Neural cell (in vitro differentiated cells): Measurements from ENCODE around the gene INPP4B. TPM values are rescaled to one million over a fixed set of nuclear protein-coding genes. Genes with fewer than 3 reads are reported as not detected.

Experiments used
- H2AFZ ChIP-seq: fragments of 200-600, 300-800 bp; sonication (generic), shearing (Covaris generic); 2 replicates; pipeline ENCODE4 v1.6.0; 2014; ENCODE audit warnings: low read depth, mild to moderate bottlenecking, antibody characterized with exemption, low read length, moderate library complexity
- H3F3A ChIP-seq: fragments of 200-600 bp; shearing (Covaris generic); 2 replicates; pipeline ENCODE4 v1.6.1; 2016; ENCODE audit warnings: mild to moderate bottlenecking, moderate library complexity, mixed read lengths, antibody characterized with exemption, low read length; ENCODE audit not compliant: insufficient read depth, poor library complexity, severe bottlenecking
- H3K27ac ChIP-seq: fragments of 200-600, 300-800 bp; sonication (generic), shearing (Covaris generic); 2 replicates; pipeline ENCODE4 v1.5.1; 2014; ENCODE audit warnings: mild to moderate bottlenecking, low read length, moderate library complexity
- H3K27me3 ChIP-seq: fragments of 300-800, 200-600 bp; sonication (generic), shearing (Covaris generic); 2 replicates; pipeline ENCODE4 v1.6.0; 2014; ENCODE audit warnings: mild to moderate bottlenecking, low read depth, low read length, moderate library complexity; ENCODE audit not compliant: insufficient read depth
- H3K36me3 ChIP-seq: fragments of 300-800, 200-600 bp; sonication (generic), shearing (Covaris generic); 2 replicates; pipeline ENCODE4 v1.5.1; 2014; ENCODE audit warnings: mild to moderate bottlenecking, antibody characterized with exemption, low read length, moderate library complexity; ENCODE audit not compliant: insufficient read depth
- H3K4me2 ChIP-seq: fragments of 300-800, 200-600 bp; sonication (generic), shearing (Covaris generic); 2 replicates; pipeline ENCODE4 v1.6.0; 2014; ENCODE audit warnings: mild to moderate bottlenecking, low read length
- H3K4me3 ChIP-seq: fragments of 300-800, 200-600 bp; sonication (generic), shearing (Covaris generic); 2 replicates; pipeline ENCODE4 v1.5.1; 2014; ENCODE audit warnings: mild to moderate bottlenecking, low read length, moderate library complexity
- H3K79me2 ChIP-seq: fragments of 200-600 bp; shearing (Covaris generic); replicated peaks from 2 replicates; pipeline ENCODE4 v1.6.0; 2014; ENCODE audit warnings: mild to moderate bottlenecking, low read length, moderate library complexity; ENCODE audit not compliant: insufficient read depth
- H3K9ac ChIP-seq: fragments of 300-800, 200-600 bp; sonication (generic), shearing (Covaris generic); 2 replicates; pipeline ENCODE4 v1.6.1; 2016; ENCODE audit warnings: mild to moderate bottlenecking, low read length, mixed read lengths
- H3K9me2 ChIP-seq: fragments of 200-600 bp; shearing (Covaris generic); 2 replicates; pipeline ENCODE4 v1.6.1; 2016; ENCODE audit warnings: mild to moderate bottlenecking, low read length, mixed read lengths; ENCODE audit not compliant: insufficient read depth
- H3K9me3 ChIP-seq: fragments of 200-600, 300-800 bp; sonication (generic), shearing (Covaris generic); 2 replicates; pipeline ENCODE4 v1.6.1; 2016; ENCODE audit warnings: mild to moderate bottlenecking, mixed run types, low read length, moderate library complexity, mixed read lengths
- H4K20me1 ChIP-seq: fragments of 200-600 bp; shearing (Covaris generic); 2 replicates; pipeline ENCODE4 v1.6.1; 2016; ENCODE audit warnings: mild to moderate bottlenecking, mixed run types; ENCODE audit not compliant: insufficient read depth
- EP300 ChIP-seq: fragments of 450-650 bp; conservative IDR thresholded peaks from 2 replicates; pipeline ENCODE4 v1.6.1; 2014; ENCODE audit warnings: antibody characterized with exemption, mild to moderate bottlenecking, moderate library complexity; ENCODE audit not compliant: poor library complexity, severe bottlenecking
- EZH2 ChIP-seq: fragments of 200-600, 300-800 bp; shearing (Covaris generic), sonication (generic); IDR thresholded peaks from 2 replicates; pipeline ENCODE4 v1.6.1; 2014; ENCODE audit warnings: antibody characterized with exemption, low read length, borderline replicate concordance, mild to moderate bottlenecking; ENCODE audit not compliant: insufficient read depth, poor library complexity, severe bottlenecking
- MXI1 ChIP-seq: fragments of 450-650 bp; conservative IDR thresholded peaks from 2 replicates; pipeline ENCODE4 v1.6.1; 2014; ENCODE audit warnings: antibody characterized with exemption, mild to moderate bottlenecking; ENCODE audit not compliant: poor library complexity, severe bottlenecking
- POLR2AphosphoS5 ChIP-seq: IDR thresholded peaks from 2 replicates; pipeline ENCODE4 v1.6.1; 2012
- RAD21 ChIP-seq: fragments of 450-650 bp; conservative IDR thresholded peaks from 2 replicates; pipeline ENCODE4 v1.6.1; 2014; ENCODE audit warnings: antibody characterized with exemption, mild to moderate bottlenecking, moderate library complexity
- SMC3 ChIP-seq: fragments of 450-650 bp; conservative IDR thresholded peaks from 2 replicates; pipeline ENCODE4 v1.6.1; 2014; ENCODE audit warnings: antibody characterized with exemption, mild to moderate bottlenecking, moderate library complexity; ENCODE audit not compliant: poor library complexity
- TAF1 ChIP-seq: IDR thresholded peaks from 2 replicates; pipeline ENCODE4 v1.6.1; 2012; ENCODE audit warnings: low read depth
- polyA plus RNA-seq: library from polyadenylated mRNA; depleted of rRNA; stranded (reverse); fragments of >200 nt; gene quantifications from 2 replicates; pipeline ENCODE4 v1.2.3, GENCODE V29; 2014
- TF ChIP-seq, protein P1 (sequence below): fragments of 450-650 bp; IDR thresholded peaks from 2 replicates; pipeline ENCODE4 v1.5.1; 2014; ENCODE audit warnings: antibody characterized with exemption, mild to moderate bottlenecking, moderate library complexity; ENCODE audit not compliant: poor library complexity, severe bottlenecking
- TF ChIP-seq, protein P2 (sequence below): IDR thresholded peaks from 2 replicates; pipeline ENCODE4 v1.6.1; 2012; ENCODE audit warnings: borderline replicate concordance

Gene INPP4B
- polyA plus RNA-seq, 1 donor from 2014 or later = 0.30 TPM

DNA sequence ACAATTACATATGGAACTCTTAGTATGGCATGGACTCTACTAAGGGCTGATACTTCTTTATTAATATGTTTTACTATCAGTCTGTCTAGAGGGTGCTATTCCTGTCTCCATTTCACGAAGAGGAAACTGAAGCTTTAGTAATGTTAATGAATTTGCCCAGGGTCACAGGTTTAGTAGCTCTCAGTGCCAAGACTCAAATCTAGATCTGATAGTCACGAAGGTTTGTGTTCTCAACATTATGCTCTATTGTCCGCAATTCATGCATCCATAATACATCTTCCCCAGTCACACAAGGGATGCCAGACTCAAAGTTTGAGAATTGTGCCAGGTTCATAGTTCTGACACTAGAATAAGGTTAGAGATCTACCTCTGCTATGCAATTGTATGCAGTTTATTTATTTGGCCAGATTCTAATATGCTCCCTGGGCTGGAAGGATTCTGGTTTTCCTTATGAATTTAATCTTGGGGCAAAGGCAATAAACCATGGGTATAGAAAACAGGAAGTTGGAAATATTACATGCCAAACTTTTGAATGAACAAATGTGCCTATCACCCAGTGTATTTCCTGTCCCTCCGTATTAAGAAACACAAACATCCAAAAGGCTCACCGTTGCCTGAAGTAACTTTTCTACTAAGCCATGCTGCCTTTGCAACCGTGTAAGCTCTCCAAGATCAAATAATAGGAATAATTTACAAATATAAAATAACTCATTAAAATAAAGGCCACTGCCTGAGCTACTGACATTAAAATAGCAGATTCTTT is 478.5 kb downstream of the INPP4B start:
- H3K79me2 ChIP-seq = no peaks in the 10 kb centered on the region
- TF ChIP-seq RAD21 (no peak), SMC3 (no peak), TAF1 (no peak), MXI1 (no peak), POLR2AphosphoS5 (no peak), EZH2 (no peak), EP300 (no peak)
- TF ChIP-seq, protein P1, sequence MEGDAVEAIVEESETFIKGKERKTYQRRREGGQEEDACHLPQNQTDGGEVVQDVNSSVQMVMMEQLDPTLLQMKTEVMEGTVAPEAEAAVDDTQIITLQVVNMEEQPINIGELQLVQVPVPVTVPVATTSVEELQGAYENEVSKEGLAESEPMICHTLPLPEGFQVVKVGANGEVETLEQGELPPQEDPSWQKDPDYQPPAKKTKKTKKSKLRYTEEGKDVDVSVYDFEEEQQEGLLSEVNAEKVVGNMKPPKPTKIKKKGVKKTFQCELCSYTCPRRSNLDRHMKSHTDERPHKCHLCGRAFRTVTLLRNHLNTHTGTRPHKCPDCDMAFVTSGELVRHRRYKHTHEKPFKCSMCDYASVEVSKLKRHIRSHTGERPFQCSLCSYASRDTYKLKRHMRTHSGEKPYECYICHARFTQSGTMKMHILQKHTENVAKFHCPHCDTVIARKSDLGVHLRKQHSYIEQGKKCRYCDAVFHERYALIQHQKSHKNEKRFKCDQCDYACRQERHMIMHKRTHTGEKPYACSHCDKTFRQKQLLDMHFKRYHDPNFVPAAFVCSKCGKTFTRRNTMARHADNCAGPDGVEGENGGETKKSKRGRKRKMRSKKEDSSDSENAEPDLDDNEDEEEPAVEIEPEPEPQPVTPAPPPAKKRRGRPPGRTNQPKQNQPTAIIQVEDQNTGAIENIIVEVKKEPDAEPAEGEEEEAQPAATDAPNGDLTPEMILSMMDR = no peak
- TF ChIP-seq, protein P2, sequence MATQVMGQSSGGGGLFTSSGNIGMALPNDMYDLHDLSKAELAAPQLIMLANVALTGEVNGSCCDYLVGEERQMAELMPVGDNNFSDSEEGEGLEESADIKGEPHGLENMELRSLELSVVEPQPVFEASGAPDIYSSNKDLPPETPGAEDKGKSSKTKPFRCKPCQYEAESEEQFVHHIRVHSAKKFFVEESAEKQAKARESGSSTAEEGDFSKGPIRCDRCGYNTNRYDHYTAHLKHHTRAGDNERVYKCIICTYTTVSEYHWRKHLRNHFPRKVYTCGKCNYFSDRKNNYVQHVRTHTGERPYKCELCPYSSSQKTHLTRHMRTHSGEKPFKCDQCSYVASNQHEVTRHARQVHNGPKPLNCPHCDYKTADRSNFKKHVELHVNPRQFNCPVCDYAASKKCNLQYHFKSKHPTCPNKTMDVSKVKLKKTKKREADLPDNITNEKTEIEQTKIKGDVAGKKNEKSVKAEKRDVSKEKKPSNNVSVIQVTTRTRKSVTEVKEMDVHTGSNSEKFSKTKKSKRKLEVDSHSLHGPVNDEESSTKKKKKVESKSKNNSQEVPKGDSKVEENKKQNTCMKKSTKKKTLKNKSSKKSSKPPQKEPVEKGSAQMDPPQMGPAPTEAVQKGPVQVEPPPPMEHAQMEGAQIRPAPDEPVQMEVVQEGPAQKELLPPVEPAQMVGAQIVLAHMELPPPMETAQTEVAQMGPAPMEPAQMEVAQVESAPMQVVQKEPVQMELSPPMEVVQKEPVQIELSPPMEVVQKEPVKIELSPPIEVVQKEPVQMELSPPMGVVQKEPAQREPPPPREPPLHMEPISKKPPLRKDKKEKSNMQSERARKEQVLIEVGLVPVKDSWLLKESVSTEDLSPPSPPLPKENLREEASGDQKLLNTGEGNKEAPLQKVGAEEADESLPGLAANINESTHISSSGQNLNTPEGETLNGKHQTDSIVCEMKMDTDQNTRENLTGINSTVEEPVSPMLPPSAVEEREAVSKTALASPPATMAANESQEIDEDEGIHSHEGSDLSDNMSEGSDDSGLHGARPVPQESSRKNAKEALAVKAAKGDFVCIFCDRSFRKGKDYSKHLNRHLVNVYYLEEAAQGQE = no peak

DNA sequence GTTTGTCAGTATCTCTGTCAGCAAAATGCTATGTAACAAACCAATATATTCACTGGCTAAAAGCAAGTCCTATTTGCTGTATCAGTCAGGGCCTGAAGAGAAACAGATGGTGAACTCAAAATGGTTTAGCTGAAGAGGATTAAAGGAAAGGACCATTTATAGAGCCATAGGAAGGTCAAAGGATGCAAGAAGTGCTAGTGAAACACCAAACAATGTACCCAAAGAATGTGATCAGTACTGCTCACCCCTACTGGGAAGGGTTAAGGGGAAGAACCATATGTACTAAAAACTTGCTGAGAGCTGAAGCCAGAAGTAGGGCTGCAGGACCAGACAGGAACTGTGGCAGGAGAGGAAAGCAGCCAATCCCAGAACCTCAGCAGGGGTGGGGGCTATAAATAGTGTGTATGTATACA is 479.3 kb downstream of the INPP4B start:
- H3K9me2 ChIP-seq = no peaks in the 10 kb centered on the region
- TF ChIP-seq RAD21 (no peak), TAF1 (no peak), SMC3 (no peak), EP300 (no peak), MXI1 (no peak)
- no peak overlapping the region for H3K4me3 ChIP-seq
- H4K20me1 ChIP-seq = no peaks in the 10 kb centered on the region
- no peak overlapping the region for H3K27ac ChIP-seq
- no peak overlapping the region for H3K4me2 ChIP-seq
- no peak overlapping the region for H2AFZ ChIP-seq
- no peaks in the 10 kb centered on the region for H3K9me3 ChIP-seq
- no peak overlapping the region for H3K9ac ChIP-seq
- no peaks in the 10 kb centered on the region for H3F3A ChIP-seq
- H3K27me3 ChIP-seq = no peaks in the 10 kb centered on the region
- no peaks in the 10 kb centered on the region for H3K79me2 ChIP-seq
- no peaks in the 10 kb centered on the region for H3K36me3 ChIP-seq

More for the DNA sequence above, 478.5 kb downstream of the INPP4B start:
- Histone ChIP-seq H3F3A (no peaks in the 10 kb centered on the region), H3K9ac (no peak overlapping the region), H2AFZ (no peak overlapping the region), H4K20me1 (no peaks in the 10 kb centered on the region), H3K36me3 (no peaks in the 10 kb centered on the region), H3K4me2 (no peak overlapping the region), H3K9me2 (no peaks in the 10 kb centered on the region), H3K4me3 (no peak overlapping the region), H3K27ac (no peak overlapping the region), H3K27me3 (no peaks in the 10 kb centered on the region), H3K9me3 (no peaks in the 10 kb centered on the region)
